Measurements from ENCODE around the gene ICAM5.

DNA sequence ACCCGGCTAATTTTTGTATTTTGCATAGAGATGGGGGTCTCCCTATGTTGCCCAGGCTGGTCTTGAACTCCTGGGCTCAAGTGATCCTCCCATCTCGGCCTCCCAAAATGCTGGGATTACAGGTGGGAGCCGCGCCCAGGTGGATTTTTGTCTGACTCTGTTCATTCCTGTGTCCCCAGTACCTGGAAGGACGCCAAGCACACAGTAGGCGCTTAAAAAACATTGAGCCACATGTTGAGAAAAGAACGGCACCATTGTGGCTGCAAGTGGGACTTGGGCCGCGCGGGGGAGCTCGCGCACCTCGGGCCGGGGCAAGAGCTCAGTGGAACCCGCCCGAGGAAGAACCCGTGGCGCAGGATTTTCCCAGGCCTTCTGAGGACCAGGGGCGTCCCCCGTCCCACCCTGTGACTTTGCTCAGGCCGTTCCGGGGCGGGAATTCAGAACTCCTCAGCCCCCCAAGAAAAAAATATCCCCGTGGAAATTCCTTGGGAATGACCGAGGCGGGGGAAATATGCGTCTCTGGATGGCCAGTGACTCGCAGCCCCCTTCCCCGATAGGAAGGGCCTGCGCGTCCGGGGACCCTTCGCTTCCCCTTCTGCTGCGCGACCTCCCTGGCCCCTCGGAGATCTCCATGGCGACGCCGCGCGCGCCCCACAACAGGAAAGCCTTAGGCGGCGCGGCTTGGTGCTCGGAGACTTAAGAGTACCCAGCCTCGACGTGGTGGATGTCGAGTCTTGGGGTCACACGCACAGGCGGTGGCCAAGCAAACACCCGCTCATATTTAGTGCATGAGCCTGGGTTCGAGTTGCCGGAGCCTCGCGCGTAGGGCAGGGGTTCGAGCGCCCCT is 20.2 kb upstream of the ICAM5 start:
- TF ChIP-seq, protein P1, sequence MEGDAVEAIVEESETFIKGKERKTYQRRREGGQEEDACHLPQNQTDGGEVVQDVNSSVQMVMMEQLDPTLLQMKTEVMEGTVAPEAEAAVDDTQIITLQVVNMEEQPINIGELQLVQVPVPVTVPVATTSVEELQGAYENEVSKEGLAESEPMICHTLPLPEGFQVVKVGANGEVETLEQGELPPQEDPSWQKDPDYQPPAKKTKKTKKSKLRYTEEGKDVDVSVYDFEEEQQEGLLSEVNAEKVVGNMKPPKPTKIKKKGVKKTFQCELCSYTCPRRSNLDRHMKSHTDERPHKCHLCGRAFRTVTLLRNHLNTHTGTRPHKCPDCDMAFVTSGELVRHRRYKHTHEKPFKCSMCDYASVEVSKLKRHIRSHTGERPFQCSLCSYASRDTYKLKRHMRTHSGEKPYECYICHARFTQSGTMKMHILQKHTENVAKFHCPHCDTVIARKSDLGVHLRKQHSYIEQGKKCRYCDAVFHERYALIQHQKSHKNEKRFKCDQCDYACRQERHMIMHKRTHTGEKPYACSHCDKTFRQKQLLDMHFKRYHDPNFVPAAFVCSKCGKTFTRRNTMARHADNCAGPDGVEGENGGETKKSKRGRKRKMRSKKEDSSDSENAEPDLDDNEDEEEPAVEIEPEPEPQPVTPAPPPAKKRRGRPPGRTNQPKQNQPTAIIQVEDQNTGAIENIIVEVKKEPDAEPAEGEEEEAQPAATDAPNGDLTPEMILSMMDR (IDR thresholded peaks at IDR 0.05) = peak; percentile 93 to 98 (median 96)
- TF ChIP-seq POLR2A (IDR thresholded peaks at IDR 0.05) = no peak

Data from esophagus squamous epithelium (tissue), 4 donors.